Measurements from ENCODE around the gene NET1.
"Not testable (repeated sequence)": the region's sequence is repeated elsewhere in the genome, so short reads cannot be mapped to it uniquely, and the experiment has no call there.

Gene NET1

GRCh38 chr10:5469353-5470061 lies 57.1 kb downstream of the NET1 start:
- ChIA-PET POLR2A (no interaction called here), CTCF (interaction anchor here (1.1 kb wide), 1 partner anchor 27 kb away, joined by 3 read pairs; no protein-coding TSS in a partner anchor)
- DNase-seq (ENCODE audit: extremely low spot score): no peak
- no peak for TF ChIP-seq CTCF (IDR thresholded peaks at IDR 0.05; ENCODE audit: control extremely low read depth, extremely low read depth, low read depth, missing control alignments)

- ChIA-PET CTCF (no interaction called here), POLR2A (no interaction called here)
- DNase-seq (ENCODE audit: extremely low spot score): no peak
- TF ChIP-seq CTCF (IDR thresholded peaks at IDR 0.05; ENCODE audit: control extremely low read depth, extremely low read depth, low read depth, missing control alignments): no peak
Observed at GRCh38 chr10:5470062-5470751, 57.9 kb downstream of the NET1 start.

- DNase-seq (ENCODE audit: extremely low spot score); POLR2A ChIA-PET; CTCF ChIA-PET: not testable (repeated sequence)
Observed at GRCh38 chr10:5474642-5475041, 62.3 kb downstream of the NET1 start.

- CTCF ChIA-PET; POLR2A ChIA-PET; DNase-seq (ENCODE audit: extremely low spot score): not testable (repeated sequence)
Observed at GRCh38 chr10:5475088-5475487, 62.7 kb downstream of the NET1 start.

GRCh38 chr10:5475974-5476807 lies 63.8 kb downstream of the NET1 start:
- DNase-seq (ENCODE audit: extremely low spot score); POLR2A ChIA-PET; CTCF ChIA-PET: not testable (repeated sequence)

GRCh38 chr10:5476918-5477525 lies 64.7 kb downstream of the NET1 start:
- no peak for TF ChIP-seq CTCF (IDR thresholded peaks at IDR 0.05; ENCODE audit: control extremely low read depth, extremely low read depth, low read depth, missing control alignments)
- ChIA-PET CTCF (interaction anchor here (0.9 to 1.6 kb wide), 2 partner anchors 35 to 43 kb away, joined by 3 to 4 read pairs; no protein-coding TSS in a partner anchor), POLR2A (no interaction called here)
- DNase-seq (ENCODE audit: extremely low spot score): no peak

- CTCF ChIA-PET: interaction anchor here (0.9 to 1.6 kb wide), 2 partner anchors 36 to 44 kb away, joined by 3 to 4 read pairs; no protein-coding TSS in a partner anchor
- POLR2A ChIA-PET: no interaction called here
- TF ChIP-seq CTCF (IDR thresholded peaks at IDR 0.05; ENCODE audit: control extremely low read depth, extremely low read depth, low read depth, missing control alignments): no peak
- DNase-seq (ENCODE audit: extremely low spot score): no peak
Observed at GRCh38 chr10:5477948-5478693, 65.8 kb downstream of the NET1 start.
